HCT116 (cell line): ENCODE results near the gene AGAP1. TPM values are rescaled to one million over a fixed set of nuclear protein-coding genes. Genes with fewer than 3 reads are reported as not detected.

Experiments
- ATAC-seq: fragments of 200-7000 bp; cut with Tn5 transposase; 2 replicates; pipeline ENCODE4 v1.9.1; 2020; ENCODE audit warnings: mild to moderate bottlenecking, moderate library complexity
- BruUV-seq: library from RNA; stranded (reverse); fragments of 400-500 nt; replicated peaks from 2 replicates; lab custom pipeline; 2021; lab: Mats Ljungman, UMichigan
- CTCF ChIA-PET: fragments of 300-600 bp; sonication (Branson Sonifier 250); formaldehyde crosslinking; loops from one replicate; lab custom pipeline; 2021; ENCODE audit warnings: antibody characterized with exemption; lab: Charles Lee
- POLR2A ChIA-PET: fragments of 300-600, 350-600 bp; sonication (Branson Sonifier 250); formaldehyde crosslinking; loops from one replicate; lab custom pipeline; 2021; ENCODE audit warnings: antibody characterized with exemption; lab: Charles Lee
- RAD21 ChIA-PET, 2 experiments: fragments of 300-600 bp; sonication (Branson Sonifier 250); formaldehyde crosslinking; loops; one replicate each; lab custom pipeline; 2023; ENCODE audit warnings: low total read pairs in 2 of 2; ENCODE audit not compliant: uncharacterized antibody in 2 of 2, unreplicated experiment in 2 of 2, low non-redundant PET in 1 of 2; lab: Charles Lee
- DNase-seq: peaks from one replicate; pipeline ENCODE4 v3.0.0-alpha.2; 2010; ENCODE audit warnings: low read depth, low spot score
- H2AFZ ChIP-seq: fragments of 200-600 bp; shearing (Covaris generic), sonication (generic); 2 replicates; pipeline ENCODE4 v1.6.1; 2017; ENCODE audit warnings: low read depth, mixed run types, mixed read lengths, antibody characterized with exemption, low read length; ENCODE audit not compliant: poor library complexity, severe bottlenecking
- H3K27ac ChIP-seq: 2 replicates; pipeline ENCODE4 v1.5.1; 2012; ENCODE audit warnings: low read depth, low read length
- H3K27me3 ChIP-seq: fragments of 200-600 bp; sonication (generic); 2 replicates; pipeline ENCODE4 v1.6.1; 2016; ENCODE audit warnings: mixed run types, low read length, mixed read lengths; ENCODE audit not compliant: insufficient read depth
- H3K36me3 ChIP-seq, 2 experiments: fragments of 200-500 bp in 1 of 2; fragments of 200-600 bp in 1 of 2; sonication (Bioruptor generic) in 1 of 2; sonication (generic) in 1 of 2; 2 replicates each; pipeline versions ENCODE4 v1.5.1 to v1.6.1; 2014 to 2016; ENCODE audit warnings: low read length in 2 of 2, inconsistent platforms in 1 of 2, mixed read lengths in 1 of 2, mixed run types in 1 of 2; ENCODE audit not compliant: insufficient read depth in 2 of 2, control insufficient read depth in 1 of 2
- H3K4me1 ChIP-seq, 2 experiments: fragments of 200-600 bp in 1 of 2; sonication (generic) in 1 of 2; 2 replicates each; pipeline versions ENCODE4 v1.5.1 to v1.6.1; 2012 to 2017; ENCODE audit warnings: low read length in 2 of 2, inconsistent platforms in 1 of 2, mild to moderate bottlenecking in 1 of 2, mixed read lengths in 1 of 2, mixed run types in 1 of 2, moderate library complexity in 1 of 2; ENCODE audit not compliant: insufficient read depth in 2 of 2, control insufficient read depth in 1 of 2
- H3K4me2 ChIP-seq: fragments of 200-600 bp; sonication (generic); 2 replicates; pipeline ENCODE4 v1.6.1; 2017; ENCODE audit warnings: mixed run types, low read length, mixed read lengths
- H3K4me3 ChIP-seq, 2 experiments: fragments of 200-600 bp in 1 of 2; sonication (generic) in 1 of 2; replicated peaks in 1 of 2; 2 replicates each; pipeline ENCODE4 v1.5.1; 2011 to 2016; ENCODE audit warnings: low read length in 2 of 2, control low read depth in 1 of 2, low read depth in 1 of 2, mild to moderate bottlenecking in 1 of 2, mixed read lengths in 1 of 2, mixed run types in 1 of 2
- H3K79me2 ChIP-seq: fragments of 200-600 bp; sonication (generic); 2 replicates; pipeline ENCODE4 v1.6.1; 2017; ENCODE audit warnings: mild to moderate bottlenecking, mixed run types, low read length, moderate library complexity, mixed read lengths; ENCODE audit not compliant: insufficient read depth
- H3K9ac ChIP-seq: fragments of 200-600 bp; sonication (generic); 2 replicates; pipeline ENCODE4 v1.6.1; 2016; ENCODE audit warnings: low read length, mixed read lengths
- H3K9me2 ChIP-seq: fragments of 200-600 bp; sonication (generic), shearing (Covaris generic); 2 replicates; pipeline ENCODE4 v1.6.1; 2017; ENCODE audit warnings: mixed run types, mild to moderate bottlenecking, moderate library complexity; ENCODE audit not compliant: insufficient read depth
- H3K9me3 ChIP-seq, 2 experiments: fragments of 200-500 bp in 1 of 2; fragments of 200-600 bp in 1 of 2; sonication (Bioruptor generic) in 1 of 2; sonication (generic) in 1 of 2; 2 replicates each; pipeline ENCODE4 v1.6.1; 2014 to 2017; ENCODE audit warnings: low read length in 2 of 2, mixed read lengths in 2 of 2, inconsistent platforms in 1 of 2, low read depth in 1 of 2, mild to moderate bottlenecking in 1 of 2, mixed run types in 1 of 2, moderate library complexity in 1 of 2; ENCODE audit not compliant: control insufficient read depth in 1 of 2, insufficient read depth in 1 of 2
- H4K20me1 ChIP-seq: fragments of 200-600 bp; sonication (generic), shearing (Covaris generic); 2 replicates; pipeline ENCODE4 v1.6.1; 2017; ENCODE audit warnings: mixed run types, mild to moderate bottlenecking, moderate library complexity; ENCODE audit not compliant: insufficient read depth
- CBX3 ChIP-seq: IDR thresholded peaks from 2 replicates; pipeline ENCODE4 v1.6.1; 2012; ENCODE audit warnings: low read depth
- CEBPB ChIP-seq: IDR thresholded peaks from 2 replicates; pipeline ENCODE4 v1.6.1; 2012; ENCODE audit warnings: low read depth
- EGR1 ChIP-seq: IDR thresholded peaks from 2 replicates; pipeline ENCODE4 v1.6.1; 2012; ENCODE audit warnings: low read depth
- ELF1 ChIP-seq: IDR thresholded peaks from 2 replicates; pipeline ENCODE4 v1.6.1; 2012; ENCODE audit warnings: low read depth, borderline replicate concordance
- EZH2phosphoT487 ChIP-seq: fragments of 200-600 bp; IDR thresholded peaks from 2 replicates; pipeline ENCODE4 v1.6.1; 2018; ENCODE audit warnings: antibody characterized with exemption, borderline replicate concordance
- FOSL1 ChIP-seq: IDR thresholded peaks from 2 replicates; pipeline ENCODE4 v1.6.1; 2012; ENCODE audit warnings: low read depth
- MAX ChIP-seq: IDR thresholded peaks from 2 replicates; pipeline ENCODE4 v1.6.1; 2012
- POLR2A ChIP-seq: IDR thresholded peaks from 2 replicates; pipeline ENCODE4 v1.7.0; 2011; ENCODE audit warnings: borderline replicate concordance; ENCODE audit not compliant: insufficient read depth, insufficient read length; ENCODE audit errors: extremely low read depth
- POLR2AphosphoS5 ChIP-seq: IDR thresholded peaks from 2 replicates; pipeline ENCODE4 v1.6.1; 2011; ENCODE audit warnings: mild to moderate bottlenecking, low read depth, low read length, moderate library complexity
- SP1 ChIP-seq: IDR thresholded peaks from 2 replicates; pipeline ENCODE4 v1.6.1; 2012; ENCODE audit warnings: low read depth
- YY1 ChIP-seq: IDR thresholded peaks from 2 replicates; pipeline ENCODE4 v1.6.1; 2011; ENCODE audit warnings: low read length, low read depth, moderate library complexity, mild to moderate bottlenecking; ENCODE audit not compliant: insufficient replicate concordance; ENCODE audit errors: extremely low read depth
- intact Hi-C: fragments of 100-400 bp; cut with micrococcal nuclease; formaldehyde crosslinking; loops from 2 replicates; pipeline ENCODE4 v1.10.0; 2022
- total RNA-seq: library from RNA; stranded (reverse); gene quantifications from one replicate; pipeline ENCODE4 v1.2.1, GENCODE V29; 2021; ENCODE audit not compliant: unreplicated experiment
- TF ChIP-seq, protein P1 (sequence below): IDR thresholded peaks from 2 replicates; pipeline ENCODE4 v1.6.1; 2012
- TF ChIP-seq, protein P2 (sequence below): IDR thresholded peaks from 2 replicates; pipeline ENCODE4 v1.6.1; 2012; ENCODE audit warnings: low read depth
- TF ChIP-seq, protein P3 (sequence below), 3 experiments: fragments of 200-600 bp in 1 of 3; sonication (generic) in 1 of 3; IDR thresholded peaks in 2 of 3; conservative IDR thresholded peaks in 1 of 3; 2 replicates each; pipeline ENCODE4 v1.5.1; 2012 to 2017; ENCODE audit warnings: low read depth in 2 of 3, low read length in 2 of 3, antibody characterized with exemption in 1 of 3, borderline replicate concordance in 1 of 3, control low read depth in 1 of 3, mild to moderate bottlenecking in 1 of 3, mixed read lengths in 1 of 3, mixed run types in 1 of 3, moderate library complexity in 1 of 3; ENCODE audit not compliant: insufficient read depth in 1 of 3

Gene AGAP1
- total RNA-seq, 1 experiment from 2014 or later: 43.8 TPM

DNA sequence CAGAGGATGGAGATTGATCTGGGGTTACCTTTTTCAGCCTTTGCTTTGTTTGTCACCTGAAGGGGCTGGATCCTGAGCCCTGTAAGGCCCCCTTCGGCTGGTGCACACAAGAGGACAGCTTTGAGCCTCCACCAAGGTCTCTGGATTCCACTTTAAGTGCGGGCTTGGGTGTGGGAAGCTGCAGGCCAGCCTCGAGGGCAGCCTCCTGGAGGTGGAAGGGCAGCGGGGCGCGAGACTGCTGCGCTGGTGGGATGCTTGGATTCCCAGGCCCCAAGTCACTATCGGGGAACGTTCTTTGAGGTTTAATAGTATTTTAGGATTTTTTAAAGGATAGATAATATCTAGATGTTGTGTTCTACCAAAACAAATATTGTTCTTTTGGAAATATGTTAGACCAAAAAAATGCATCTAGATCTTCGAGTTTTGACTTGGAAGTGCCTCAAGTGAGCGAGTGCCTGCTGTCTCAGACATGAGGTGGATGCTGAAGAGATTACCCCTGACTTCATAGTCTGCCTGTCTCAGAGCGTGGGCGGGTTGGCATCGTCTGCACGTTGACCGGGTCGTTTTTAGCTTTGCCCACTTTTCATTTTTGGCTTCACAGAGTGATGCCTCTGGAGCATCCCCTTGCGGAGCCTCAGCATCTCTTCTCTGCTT lies 113.8 kb downstream of the AGAP1 start:
- DNase-seq (no peak), ATAC-seq (no peak)
- peaks cover 80% of the 10 kb centered on the region for H3K79me2 ChIP-seq
- no peak overlapping the region for H2AFZ ChIP-seq
- TF ChIP-seq FOSL1: no peak
- TF ChIP-seq MAX: no peak
- TF ChIP-seq YY1: no peak
- TF ChIP-seq, protein P1, sequence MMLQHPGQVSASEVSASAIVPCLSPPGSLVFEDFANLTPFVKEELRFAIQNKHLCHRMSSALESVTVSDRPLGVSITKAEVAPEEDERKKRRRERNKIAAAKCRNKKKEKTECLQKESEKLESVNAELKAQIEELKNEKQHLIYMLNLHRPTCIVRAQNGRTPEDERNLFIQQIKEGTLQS: no peak
- no peak for TF ChIP-seq ELF1
- TF ChIP-seq CBX3: no peak
- TF ChIP-seq, protein P2, sequence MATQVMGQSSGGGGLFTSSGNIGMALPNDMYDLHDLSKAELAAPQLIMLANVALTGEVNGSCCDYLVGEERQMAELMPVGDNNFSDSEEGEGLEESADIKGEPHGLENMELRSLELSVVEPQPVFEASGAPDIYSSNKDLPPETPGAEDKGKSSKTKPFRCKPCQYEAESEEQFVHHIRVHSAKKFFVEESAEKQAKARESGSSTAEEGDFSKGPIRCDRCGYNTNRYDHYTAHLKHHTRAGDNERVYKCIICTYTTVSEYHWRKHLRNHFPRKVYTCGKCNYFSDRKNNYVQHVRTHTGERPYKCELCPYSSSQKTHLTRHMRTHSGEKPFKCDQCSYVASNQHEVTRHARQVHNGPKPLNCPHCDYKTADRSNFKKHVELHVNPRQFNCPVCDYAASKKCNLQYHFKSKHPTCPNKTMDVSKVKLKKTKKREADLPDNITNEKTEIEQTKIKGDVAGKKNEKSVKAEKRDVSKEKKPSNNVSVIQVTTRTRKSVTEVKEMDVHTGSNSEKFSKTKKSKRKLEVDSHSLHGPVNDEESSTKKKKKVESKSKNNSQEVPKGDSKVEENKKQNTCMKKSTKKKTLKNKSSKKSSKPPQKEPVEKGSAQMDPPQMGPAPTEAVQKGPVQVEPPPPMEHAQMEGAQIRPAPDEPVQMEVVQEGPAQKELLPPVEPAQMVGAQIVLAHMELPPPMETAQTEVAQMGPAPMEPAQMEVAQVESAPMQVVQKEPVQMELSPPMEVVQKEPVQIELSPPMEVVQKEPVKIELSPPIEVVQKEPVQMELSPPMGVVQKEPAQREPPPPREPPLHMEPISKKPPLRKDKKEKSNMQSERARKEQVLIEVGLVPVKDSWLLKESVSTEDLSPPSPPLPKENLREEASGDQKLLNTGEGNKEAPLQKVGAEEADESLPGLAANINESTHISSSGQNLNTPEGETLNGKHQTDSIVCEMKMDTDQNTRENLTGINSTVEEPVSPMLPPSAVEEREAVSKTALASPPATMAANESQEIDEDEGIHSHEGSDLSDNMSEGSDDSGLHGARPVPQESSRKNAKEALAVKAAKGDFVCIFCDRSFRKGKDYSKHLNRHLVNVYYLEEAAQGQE: no peak
- no peak for TF ChIP-seq EZH2phosphoT487
- TF ChIP-seq POLR2A: no peak
- no peak for TF ChIP-seq POLR2AphosphoS5
- no peak for TF ChIP-seq SP1
- TF ChIP-seq, protein P3, sequence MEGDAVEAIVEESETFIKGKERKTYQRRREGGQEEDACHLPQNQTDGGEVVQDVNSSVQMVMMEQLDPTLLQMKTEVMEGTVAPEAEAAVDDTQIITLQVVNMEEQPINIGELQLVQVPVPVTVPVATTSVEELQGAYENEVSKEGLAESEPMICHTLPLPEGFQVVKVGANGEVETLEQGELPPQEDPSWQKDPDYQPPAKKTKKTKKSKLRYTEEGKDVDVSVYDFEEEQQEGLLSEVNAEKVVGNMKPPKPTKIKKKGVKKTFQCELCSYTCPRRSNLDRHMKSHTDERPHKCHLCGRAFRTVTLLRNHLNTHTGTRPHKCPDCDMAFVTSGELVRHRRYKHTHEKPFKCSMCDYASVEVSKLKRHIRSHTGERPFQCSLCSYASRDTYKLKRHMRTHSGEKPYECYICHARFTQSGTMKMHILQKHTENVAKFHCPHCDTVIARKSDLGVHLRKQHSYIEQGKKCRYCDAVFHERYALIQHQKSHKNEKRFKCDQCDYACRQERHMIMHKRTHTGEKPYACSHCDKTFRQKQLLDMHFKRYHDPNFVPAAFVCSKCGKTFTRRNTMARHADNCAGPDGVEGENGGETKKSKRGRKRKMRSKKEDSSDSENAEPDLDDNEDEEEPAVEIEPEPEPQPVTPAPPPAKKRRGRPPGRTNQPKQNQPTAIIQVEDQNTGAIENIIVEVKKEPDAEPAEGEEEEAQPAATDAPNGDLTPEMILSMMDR (IDR thresholded peaks at IDR 0.05 in 2 of 3, conservative IDR thresholded peaks at IDR 0.05 in 1 of 3; ENCODE audit: borderline replicate concordance in 1 of 3, insufficient read depth in 1 of 3, low read depth in 2 of 3, low read length in 2 of 3): no peak
- no peak for TF ChIP-seq EGR1
- no peak for TF ChIP-seq CEBPB
- no peaks in the 10 kb centered on the region for H3K9me3 ChIP-seq
- ChIA-PET CTCF (no interaction called here), POLR2A (no interaction called here), RAD21 (no interaction called here)
- no peaks in the 10 kb centered on the region for H4K20me1 ChIP-seq
- no peak overlapping the region for H3K4me3 ChIP-seq
- no peaks in the 10 kb centered on the region for H3K9me2 ChIP-seq
- no peaks in the 10 kb centered on the region for H3K36me3 ChIP-seq
- H3K4me2 ChIP-seq: no peak overlapping the region
- intact Hi-C loops: no loop called here
- H3K4me1 ChIP-seq: no peaks in the 10 kb centered on the region
- H3K27me3 ChIP-seq: no peaks in the 10 kb centered on the region
- BruUV-seq: no TSS peak
- H3K9ac ChIP-seq: no peak overlapping the region
- H3K27ac ChIP-seq: no peak overlapping the region
